ENCODE results near the gene NLRC4.
"Not testable (repeated sequence)": the region's sequence is repeated elsewhere in the genome, so short reads cannot be mapped to it uniquely, and the experiment has no call there.

NLRC4 gene, protein sequence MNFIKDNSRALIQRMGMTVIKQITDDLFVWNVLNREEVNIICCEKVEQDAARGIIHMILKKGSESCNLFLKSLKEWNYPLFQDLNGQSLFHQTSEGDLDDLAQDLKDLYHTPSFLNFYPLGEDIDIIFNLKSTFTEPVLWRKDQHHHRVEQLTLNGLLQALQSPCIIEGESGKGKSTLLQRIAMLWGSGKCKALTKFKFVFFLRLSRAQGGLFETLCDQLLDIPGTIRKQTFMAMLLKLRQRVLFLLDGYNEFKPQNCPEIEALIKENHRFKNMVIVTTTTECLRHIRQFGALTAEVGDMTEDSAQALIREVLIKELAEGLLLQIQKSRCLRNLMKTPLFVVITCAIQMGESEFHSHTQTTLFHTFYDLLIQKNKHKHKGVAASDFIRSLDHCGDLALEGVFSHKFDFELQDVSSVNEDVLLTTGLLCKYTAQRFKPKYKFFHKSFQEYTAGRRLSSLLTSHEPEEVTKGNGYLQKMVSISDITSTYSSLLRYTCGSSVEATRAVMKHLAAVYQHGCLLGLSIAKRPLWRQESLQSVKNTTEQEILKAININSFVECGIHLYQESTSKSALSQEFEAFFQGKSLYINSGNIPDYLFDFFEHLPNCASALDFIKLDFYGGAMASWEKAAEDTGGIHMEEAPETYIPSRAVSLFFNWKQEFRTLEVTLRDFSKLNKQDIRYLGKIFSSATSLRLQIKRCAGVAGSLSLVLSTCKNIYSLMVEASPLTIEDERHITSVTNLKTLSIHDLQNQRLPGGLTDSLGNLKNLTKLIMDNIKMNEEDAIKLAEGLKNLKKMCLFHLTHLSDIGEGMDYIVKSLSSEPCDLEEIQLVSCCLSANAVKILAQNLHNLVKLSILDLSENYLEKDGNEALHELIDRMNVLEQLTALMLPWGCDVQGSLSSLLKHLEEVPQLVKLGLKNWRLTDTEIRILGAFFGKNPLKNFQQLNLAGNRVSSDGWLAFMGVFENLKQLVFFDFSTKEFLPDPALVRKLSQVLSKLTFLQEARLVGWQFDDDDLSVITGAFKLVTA

DNA sequence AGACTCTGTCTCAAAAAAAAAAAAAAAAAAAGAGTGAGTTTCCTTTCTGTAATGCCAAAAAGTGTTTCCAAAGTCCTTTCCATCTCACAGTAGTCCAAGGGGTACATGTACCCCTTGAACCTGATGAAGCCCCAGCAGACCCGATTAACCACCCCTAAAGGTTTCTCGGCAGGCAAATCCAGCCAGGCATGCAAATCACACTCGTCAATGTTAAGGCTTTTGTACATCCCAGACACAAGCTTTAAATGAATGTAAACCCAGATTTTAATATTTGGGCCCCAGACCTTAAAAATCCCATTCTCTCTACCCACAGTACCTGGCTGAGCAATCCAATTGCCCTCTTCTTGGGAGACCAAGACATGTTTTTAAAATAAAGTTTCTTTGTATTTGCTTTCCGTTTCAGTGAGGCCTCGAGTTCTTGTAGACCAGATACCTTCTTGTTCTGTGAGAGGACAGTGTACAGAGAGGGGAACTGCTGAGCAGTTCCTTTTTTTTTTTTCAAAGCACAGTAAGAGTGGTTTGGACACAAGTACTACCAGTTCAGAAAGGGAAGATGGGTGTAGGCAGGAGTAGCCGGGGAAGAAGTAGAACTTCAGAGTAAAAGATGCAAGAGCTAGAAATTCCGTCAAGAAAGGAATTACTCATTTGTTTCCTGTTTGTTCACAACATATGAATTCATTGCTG lies at the start of gene NLRC4:
NLRC4 (minus strand) TSS at position 465 of the 684 bp plus-strand sequence. CDS start 8,111 bp downstream, outside the sequence.
- no peak within 1 kb of the TSS for H3K4me3 ChIP-seq (ENCODE audit: low read depth, low read length)
- TF ChIP-seq, protein P1, sequence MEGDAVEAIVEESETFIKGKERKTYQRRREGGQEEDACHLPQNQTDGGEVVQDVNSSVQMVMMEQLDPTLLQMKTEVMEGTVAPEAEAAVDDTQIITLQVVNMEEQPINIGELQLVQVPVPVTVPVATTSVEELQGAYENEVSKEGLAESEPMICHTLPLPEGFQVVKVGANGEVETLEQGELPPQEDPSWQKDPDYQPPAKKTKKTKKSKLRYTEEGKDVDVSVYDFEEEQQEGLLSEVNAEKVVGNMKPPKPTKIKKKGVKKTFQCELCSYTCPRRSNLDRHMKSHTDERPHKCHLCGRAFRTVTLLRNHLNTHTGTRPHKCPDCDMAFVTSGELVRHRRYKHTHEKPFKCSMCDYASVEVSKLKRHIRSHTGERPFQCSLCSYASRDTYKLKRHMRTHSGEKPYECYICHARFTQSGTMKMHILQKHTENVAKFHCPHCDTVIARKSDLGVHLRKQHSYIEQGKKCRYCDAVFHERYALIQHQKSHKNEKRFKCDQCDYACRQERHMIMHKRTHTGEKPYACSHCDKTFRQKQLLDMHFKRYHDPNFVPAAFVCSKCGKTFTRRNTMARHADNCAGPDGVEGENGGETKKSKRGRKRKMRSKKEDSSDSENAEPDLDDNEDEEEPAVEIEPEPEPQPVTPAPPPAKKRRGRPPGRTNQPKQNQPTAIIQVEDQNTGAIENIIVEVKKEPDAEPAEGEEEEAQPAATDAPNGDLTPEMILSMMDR (conservative IDR thresholded peaks at IDR 0.05; ENCODE audit: low read depth, low read length), result no peak
- DNase-seq (ENCODE audit: low read depth), result peak; percentile 13

DNA sequence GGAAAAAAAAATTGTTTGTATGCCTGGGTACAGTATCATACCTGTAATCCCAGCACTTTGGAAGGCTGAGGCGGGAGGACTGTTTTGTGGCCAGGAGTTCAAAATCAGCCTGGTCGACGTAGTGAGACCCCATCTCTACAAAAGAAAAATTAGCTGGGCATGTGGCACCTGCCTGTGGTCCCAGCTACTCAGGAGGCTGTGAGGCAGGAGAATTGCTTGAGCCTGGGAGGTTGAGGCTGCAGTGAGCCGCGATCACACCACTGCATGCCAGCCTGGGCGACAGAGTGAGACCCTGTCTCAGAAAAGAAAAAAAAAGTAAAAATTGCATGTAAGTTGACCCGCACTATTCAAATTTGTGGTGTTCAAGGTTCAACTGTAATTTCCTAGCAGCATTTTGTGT lies 45.9 kb upstream of the NLRC4 start:
- TF ChIP-seq, protein P1 (conservative IDR thresholded peaks at IDR 0.05; ENCODE audit: low read depth, low read length), result no peak
- no peak for DNase-seq (ENCODE audit: low read depth)
- H3K4me3 ChIP-seq (ENCODE audit: low read depth, low read length), result no peak overlapping the region

DNA sequence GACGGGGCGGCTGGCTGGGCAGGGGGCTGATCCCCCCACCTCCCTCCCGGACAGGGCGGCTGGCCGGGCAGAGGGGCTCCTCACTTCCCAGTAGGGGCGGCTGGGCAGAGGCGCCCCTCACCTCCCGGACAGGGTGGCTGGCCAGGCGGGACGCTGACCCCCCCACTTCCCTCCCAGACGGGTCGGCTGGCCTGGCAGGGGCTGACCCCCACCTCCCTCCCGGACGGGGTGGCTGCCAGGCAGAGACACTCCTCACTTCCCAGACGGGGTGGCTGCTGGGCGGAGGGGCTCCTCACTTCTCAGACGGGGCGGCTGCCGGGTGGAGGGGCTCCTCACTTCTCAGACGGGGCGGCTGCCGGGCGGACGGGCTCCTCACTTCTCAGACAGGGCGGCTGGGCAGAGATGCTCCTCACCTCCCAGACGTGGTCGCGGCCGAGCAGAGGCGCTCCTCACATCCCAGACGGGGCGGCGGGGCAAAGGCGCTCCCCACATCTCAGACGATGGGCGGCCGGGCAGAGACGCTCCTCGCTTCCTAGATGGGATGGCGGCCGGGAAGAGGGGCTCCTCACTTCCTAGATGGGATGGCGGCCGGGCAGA lies 29.4 kb upstream of the NLRC4 start:
- DNase-seq (ENCODE audit: low read depth); H3K4me3 ChIP-seq (ENCODE audit: low read depth, low read length): not testable (repeated sequence)

DNA sequence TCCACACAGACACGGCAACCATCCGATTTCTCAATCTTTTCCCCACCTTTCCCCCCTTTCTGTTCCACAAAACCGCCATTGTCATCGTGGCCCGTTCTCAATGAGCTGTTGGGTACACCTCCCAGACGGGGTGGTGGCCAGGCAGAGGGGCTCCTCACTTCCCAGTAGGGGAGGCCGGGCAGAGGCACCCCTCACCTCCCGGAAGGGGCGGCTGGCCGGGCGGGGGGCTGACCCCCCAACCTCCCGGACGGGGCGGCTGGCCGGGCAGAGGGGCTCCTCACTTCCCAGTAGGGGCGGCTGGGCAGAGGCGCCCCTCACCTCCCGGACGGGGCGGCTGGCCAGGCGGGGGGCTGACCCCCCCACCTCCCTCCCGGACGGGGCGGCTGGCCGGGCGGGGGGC lies 28.8 kb upstream of the NLRC4 start:
- DNase-seq (ENCODE audit: low read depth); H3K4me3 ChIP-seq (ENCODE audit: low read depth, low read length): not testable (repeated sequence)

DNA sequence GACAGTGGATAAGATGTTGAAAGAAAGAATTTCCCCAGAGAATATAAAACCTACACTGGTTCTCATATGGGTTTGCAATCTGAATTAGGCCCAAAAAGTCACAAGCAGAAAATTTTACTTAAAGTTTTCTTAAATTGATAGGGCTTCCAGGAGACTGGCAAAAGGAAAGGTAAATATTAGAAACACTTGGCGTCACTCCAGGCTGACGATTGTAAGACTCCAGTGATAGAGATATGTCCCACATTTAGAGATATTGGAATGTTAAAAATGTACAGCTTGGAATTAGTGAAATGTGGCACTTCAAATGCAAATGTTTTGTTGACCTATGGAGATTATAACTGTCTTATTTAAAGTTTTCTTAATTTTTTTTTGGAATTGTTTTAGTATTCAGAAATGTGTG lies 27.1 kb upstream of the NLRC4 start:
- no peak overlapping the region for H3K4me3 ChIP-seq (ENCODE audit: low read depth, low read length)
- TF ChIP-seq, protein P1 (conservative IDR thresholded peaks at IDR 0.05; ENCODE audit: low read depth, low read length), result no peak
- DNase-seq (ENCODE audit: low read depth), result peak; percentile 52

DNA sequence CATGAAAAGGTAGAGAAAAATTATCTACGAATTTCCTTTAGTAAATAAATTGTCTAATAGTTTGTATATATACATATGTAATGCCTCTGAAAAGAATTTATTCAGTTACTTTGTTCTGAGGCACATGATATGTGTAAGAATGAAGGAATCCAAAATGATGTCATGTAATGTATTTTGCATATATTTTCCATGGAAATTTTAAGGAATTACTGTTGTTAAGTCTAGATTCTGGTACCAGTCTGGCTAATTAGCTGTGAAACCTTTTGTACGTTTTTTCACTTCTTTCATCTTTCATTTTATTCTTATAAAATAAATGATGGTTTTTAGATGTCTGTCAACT lies 25.3 kb upstream of the NLRC4 start:
- TF ChIP-seq, protein P1 (conservative IDR thresholded peaks at IDR 0.05; ENCODE audit: low read depth, low read length), result no peak
- no peak overlapping the region for H3K4me3 ChIP-seq (ENCODE audit: low read depth, low read length)
- peak; percentile 27 for DNase-seq (ENCODE audit: low read depth)

DNA sequence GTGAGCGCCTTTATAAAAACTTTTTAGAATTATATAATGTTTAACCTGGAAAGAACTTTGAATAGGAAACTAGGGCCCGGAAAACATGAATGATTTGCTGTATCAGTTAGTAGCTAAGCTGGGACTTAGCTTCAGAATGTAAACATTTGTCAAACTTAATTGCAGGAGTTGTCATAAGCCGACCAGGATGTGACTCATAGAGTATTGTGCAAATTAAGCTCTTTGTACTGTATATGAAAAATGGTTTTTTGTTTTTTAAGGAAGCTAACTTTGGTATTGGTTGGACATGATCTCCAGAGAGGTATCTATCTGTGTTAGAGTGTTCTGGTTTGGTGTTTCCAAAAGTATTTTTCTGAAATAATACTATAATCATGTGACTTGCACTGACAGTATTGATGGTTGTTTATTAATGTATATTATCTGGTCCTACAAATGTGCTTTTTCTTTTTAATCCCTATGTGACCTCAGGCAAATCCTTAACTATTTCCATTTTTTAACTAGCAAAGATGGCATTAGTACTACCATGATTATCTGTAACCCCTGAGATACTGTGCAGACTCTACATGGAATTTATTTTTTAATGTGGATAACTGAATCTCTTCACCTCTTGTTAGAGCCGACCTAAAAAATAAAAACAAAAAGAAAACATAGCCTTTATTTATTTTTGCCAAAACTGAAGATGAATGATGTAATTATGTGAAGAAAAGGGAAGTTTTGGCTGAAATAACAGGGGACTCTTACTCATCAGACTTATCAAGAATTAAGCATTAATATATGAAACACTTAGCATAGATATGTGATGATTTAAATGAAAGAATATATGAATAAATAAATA lies 24.7 kb upstream of the NLRC4 start:
- no peak overlapping the region for H3K4me3 ChIP-seq (ENCODE audit: low read depth, low read length)
- TF ChIP-seq, protein P1 (conservative IDR thresholded peaks at IDR 0.05; ENCODE audit: low read depth, low read length), result no peak
- DNase-seq (ENCODE audit: low read depth), result peak; percentile 82
